H9 (cell line): Measurements from ENCODE around the gene ELOVL6. TPM values are rescaled to one million over a fixed set of nuclear protein-coding genes. Genes with fewer than 3 reads are reported as not detected.
A peak's percentile ranks its signal among the peaks of the same experiment; 100 is the strongest.

Source experiments
- DNase-seq: peaks from one replicate; pipeline ENCODE4 v3.0.0-alpha.2; 2017
- H2AFZ ChIP-seq: one replicate; pipeline ENCODE4 v1.6.1; 2013; ENCODE audit warnings: mild to moderate bottlenecking, low read length, control low read depth, moderate library complexity
- H2AK5ac ChIP-seq: 2 replicates; pipeline ENCODE4 v1.6.1; 2013; ENCODE audit warnings: low read length, control low read depth, mixed read lengths; ENCODE audit not compliant: insufficient read length
- H2BK120ac ChIP-seq: one replicate; pipeline ENCODE4 v1.6.1; 2013; ENCODE audit warnings: low read depth, mild to moderate bottlenecking, low read length, control low read depth, inconsistent platforms; ENCODE audit not compliant: poor library complexity, severe bottlenecking
- H2BK12ac ChIP-seq: 2 replicates; pipeline ENCODE4 v1.6.1; 2013; ENCODE audit warnings: low read length, control low read depth, mixed read lengths, low read depth; ENCODE audit not compliant: insufficient read length
- H2BK15ac ChIP-seq: 2 replicates; pipeline ENCODE4 v1.6.1; 2013; ENCODE audit warnings: low read depth, low read length, control low read depth
- H2BK20ac ChIP-seq: one replicate; pipeline ENCODE4 v1.6.1; 2013; ENCODE audit warnings: low read depth, mild to moderate bottlenecking, low read length, control low read depth, inconsistent platforms; ENCODE audit not compliant: poor library complexity, severe bottlenecking
- H2BK5ac ChIP-seq: 2 replicates; pipeline ENCODE4 v1.6.1; 2013; ENCODE audit warnings: low read length, control low read depth, mixed read lengths; ENCODE audit not compliant: insufficient read length
- H3K14ac ChIP-seq: 2 replicates; pipeline ENCODE4 v1.6.1; 2013; ENCODE audit warnings: low read length, control low read depth; ENCODE audit not compliant: insufficient read depth
- H3K18ac ChIP-seq: 2 replicates; pipeline ENCODE4 v1.6.1; 2013; ENCODE audit warnings: low read depth, mild to moderate bottlenecking, mixed read lengths, low read length, control low read depth; ENCODE audit not compliant: insufficient read length
- H3K23ac ChIP-seq: 2 replicates; pipeline ENCODE4 v1.6.1; 2013; ENCODE audit warnings: low read length, control low read depth, mixed read lengths, low read depth; ENCODE audit not compliant: insufficient read length
- H3K23me2 ChIP-seq: 2 replicates; pipeline ENCODE4 v1.6.1; 2013; ENCODE audit warnings: low read depth, mild to moderate bottlenecking, mixed read lengths, low read length, control low read depth; ENCODE audit not compliant: insufficient read length, poor library complexity, severe bottlenecking
- H3K27ac ChIP-seq: 2 replicates; pipeline ENCODE4 v1.5.1; 2013; ENCODE audit warnings: low read length, control low read depth, mixed read lengths, low read depth; ENCODE audit not compliant: insufficient read length
- H3K27me3 ChIP-seq: 2 replicates; pipeline ENCODE4 v1.6.1; 2013; ENCODE audit warnings: low read length, control low read depth, inconsistent platforms; ENCODE audit not compliant: insufficient read depth
- H3K4ac ChIP-seq: 2 replicates; pipeline ENCODE4 v1.6.1; 2013; ENCODE audit warnings: low read depth, mild to moderate bottlenecking, control low read depth, inconsistent platforms, low read length, moderate library complexity
- H3K4me1 ChIP-seq: 2 replicates; pipeline ENCODE4 v1.6.1; 2013; ENCODE audit warnings: low read length, control low read depth, inconsistent platforms; ENCODE audit not compliant: insufficient read depth
- H3K4me2 ChIP-seq: 2 replicates; pipeline ENCODE4 v1.6.1; 2013; ENCODE audit warnings: low read length, control low read depth, mixed read lengths; ENCODE audit not compliant: insufficient read length, insufficient read depth
- H3K56ac ChIP-seq: 2 replicates; pipeline ENCODE4 v1.6.1; 2013; ENCODE audit warnings: low read depth, mild to moderate bottlenecking, mixed read lengths, low read length, control low read depth; ENCODE audit not compliant: insufficient read length
- H3K79me1 ChIP-seq: 2 replicates; pipeline ENCODE4 v1.6.1; 2013; ENCODE audit warnings: low read depth, mild to moderate bottlenecking, moderate library complexity, low read length, control low read depth, inconsistent platforms; ENCODE audit not compliant: insufficient read depth, poor library complexity, severe bottlenecking
- H3K79me2 ChIP-seq: 2 replicates; pipeline ENCODE4 v1.6.1; 2013; ENCODE audit warnings: low read length, control low read depth, inconsistent platforms; ENCODE audit not compliant: insufficient read depth
- H3K9ac ChIP-seq: 2 replicates; pipeline ENCODE4 v1.6.1; 2013; ENCODE audit warnings: low read length, control low read depth, mixed read lengths; ENCODE audit not compliant: insufficient read length; ENCODE audit errors: extremely low read depth
- H3K9me3 ChIP-seq: one replicate; pipeline ENCODE4 v1.6.1; 2013; ENCODE audit warnings: low read depth, low read length, inconsistent platforms; ENCODE audit not compliant: control insufficient read depth
- H3T11ph ChIP-seq: one replicate; pipeline ENCODE4 v1.6.1; 2013; ENCODE audit warnings: mild to moderate bottlenecking, low read length, control low read depth, inconsistent platforms
- H4K20me1 ChIP-seq: one replicate; pipeline ENCODE4 v1.6.1; 2013; ENCODE audit not compliant: control insufficient read depth, insufficient read length, insufficient read depth
- H4K5ac ChIP-seq: 2 replicates; pipeline ENCODE4 v1.6.1; 2013; ENCODE audit warnings: low read depth, mild to moderate bottlenecking, mixed read lengths, low read length, control low read depth; ENCODE audit not compliant: insufficient read length
- H4K8ac ChIP-seq: replicated peaks from 2 replicates; pipeline ENCODE4 v1.6.1; 2013; ENCODE audit warnings: low read length, control low read depth, mixed read lengths, low read depth; ENCODE audit not compliant: insufficient read length
- H4K91ac ChIP-seq: 2 replicates; pipeline ENCODE4 v1.6.1; 2013; ENCODE audit warnings: low read depth, mild to moderate bottlenecking, moderate library complexity, mixed read lengths, low read length, control low read depth; ENCODE audit not compliant: insufficient read length
- H3K27ac Mint-ChIP-seq, 3 experiments: 2 replicates in 2 of 3; 3 replicates in 1 of 3; pipeline ENCODE4 v1.8.0; 2020 to 2021; ENCODE audit warnings: mixed read lengths in 3 of 3, mild to moderate bottlenecking in 1 of 3, moderate library complexity in 1 of 3
- H3K27me3 Mint-ChIP-seq: 2 replicates; pipeline ENCODE4 v1.8.0; 2021; ENCODE audit warnings: low read depth, mild to moderate bottlenecking, moderate library complexity, mixed read lengths
- H3K36me3 Mint-ChIP-seq, 3 experiments: 2 replicates in 2 of 3; 3 replicates in 1 of 3; pipeline ENCODE4 v1.8.0; 2020 to 2021; ENCODE audit warnings: low read depth in 3 of 3, mixed read lengths in 3 of 3; ENCODE audit not compliant: insufficient read depth in 1 of 3
- H3K4me1 Mint-ChIP-seq, 2 experiments: 2 replicates each; pipeline ENCODE4 v1.8.0; 2020; ENCODE audit warnings: mixed read lengths in 2 of 2
- H3K4me3 Mint-ChIP-seq, 2 experiments: 2 replicates in 1 of 2; 3 replicates in 1 of 2; pipeline ENCODE4 v1.8.0; 2020 to 2021; ENCODE audit warnings: mild to moderate bottlenecking in 2 of 2, mixed read lengths in 2 of 2, moderate library complexity in 1 of 2
- H3K9me3 Mint-ChIP-seq, 2 experiments: 2 replicates in 1 of 2; 3 replicates in 1 of 2; pipeline ENCODE4 v1.8.0; 2020; ENCODE audit warnings: mild to moderate bottlenecking in 2 of 2, mixed read lengths in 2 of 2, moderate library complexity in 1 of 2
- WGBS: extraction: QIAGEN DNeasy Blood & Tissue Kit; methylation state at CpG from one replicate; pipeline ENCODE4 v1.1.7; 2013; ENCODE audit warnings: missing lambda C conversion rate, low lambda C conversion rate, mixed read lengths; ENCODE audit not compliant: insufficient read length; ENCODE audit errors: extremely low coverage; 5-methylcytosine and 5-hydroxymethylcytosine counted together
- total RNA-seq: library from RNA; stranded (reverse); gene quantifications from 2 replicates; pipeline ENCODE4 v1.2.1, GENCODE V29; 2021
- TF ChIP-seq, protein P1 (sequence below): fragments of 200-600 bp; sonication (generic); conservative IDR thresholded peaks from 3 replicates; pipeline ENCODE4 v1.8.0; 2021; ENCODE audit warnings: antibody characterized with exemption, mild to moderate bottlenecking

ELOVL6 gene
- total RNA-seq, 1 experiment from 2014 or later = 64.6 TPM

DNA sequence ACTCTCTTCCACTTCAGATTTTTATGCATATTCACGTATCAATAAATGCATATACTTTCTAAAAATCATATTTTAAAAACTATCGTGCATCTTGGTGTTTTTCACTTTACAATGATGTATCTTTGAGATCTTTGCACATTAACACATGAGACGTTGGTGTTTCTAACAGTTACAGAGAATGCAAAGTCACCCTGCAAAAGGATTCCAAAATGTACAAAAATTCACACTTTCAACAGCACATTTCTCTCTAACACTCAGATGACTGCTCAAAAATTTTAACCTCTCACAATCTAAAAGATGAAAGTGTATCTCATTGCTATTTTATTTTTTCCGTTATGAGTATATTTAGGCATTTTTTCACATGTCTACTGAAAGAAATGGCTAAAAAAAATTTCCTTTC is 38.9 kb downstream of the ELOVL6 start:
- TF ChIP-seq, protein P1, sequence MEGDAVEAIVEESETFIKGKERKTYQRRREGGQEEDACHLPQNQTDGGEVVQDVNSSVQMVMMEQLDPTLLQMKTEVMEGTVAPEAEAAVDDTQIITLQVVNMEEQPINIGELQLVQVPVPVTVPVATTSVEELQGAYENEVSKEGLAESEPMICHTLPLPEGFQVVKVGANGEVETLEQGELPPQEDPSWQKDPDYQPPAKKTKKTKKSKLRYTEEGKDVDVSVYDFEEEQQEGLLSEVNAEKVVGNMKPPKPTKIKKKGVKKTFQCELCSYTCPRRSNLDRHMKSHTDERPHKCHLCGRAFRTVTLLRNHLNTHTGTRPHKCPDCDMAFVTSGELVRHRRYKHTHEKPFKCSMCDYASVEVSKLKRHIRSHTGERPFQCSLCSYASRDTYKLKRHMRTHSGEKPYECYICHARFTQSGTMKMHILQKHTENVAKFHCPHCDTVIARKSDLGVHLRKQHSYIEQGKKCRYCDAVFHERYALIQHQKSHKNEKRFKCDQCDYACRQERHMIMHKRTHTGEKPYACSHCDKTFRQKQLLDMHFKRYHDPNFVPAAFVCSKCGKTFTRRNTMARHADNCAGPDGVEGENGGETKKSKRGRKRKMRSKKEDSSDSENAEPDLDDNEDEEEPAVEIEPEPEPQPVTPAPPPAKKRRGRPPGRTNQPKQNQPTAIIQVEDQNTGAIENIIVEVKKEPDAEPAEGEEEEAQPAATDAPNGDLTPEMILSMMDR = no peak
- Histone ChIP-seq H3K4ac (no peak overlapping the region), H2BK5ac (no peak overlapping the region), H3K23ac (no peak overlapping the region), H2AFZ (no peak overlapping the region), H3K79me2 (peaks cover 6% of the 10 kb centered on the region; the same call in 1 of the 2 replicates), H4K5ac (no peak overlapping the region), H3K79me1 (peaks cover 2% of the 10 kb centered on the region), H3T11ph (no peak overlapping the region), H3K4me2 (no peak overlapping the region), H3K23me2 (no peaks in the 10 kb centered on the region), H3K18ac (no peak overlapping the region), H2BK12ac (no peak overlapping the region), H3K27me3 (no peaks in the 10 kb centered on the region), H4K8ac (no peak overlapping the region), H4K20me1 (no peaks in the 10 kb centered on the region), H3K4me1 (no peaks in the 10 kb centered on the region), H3K56ac (no peak overlapping the region), H3K9ac (no peak overlapping the region), H2BK120ac (no peak overlapping the region), H3K27ac (no peak overlapping the region), H2BK15ac (no peak overlapping the region), H3K14ac (no peak overlapping the region), H2BK20ac (no peak overlapping the region), H2AK5ac (no peak overlapping the region), H4K91ac (no peak overlapping the region), H3K9me3 (no peaks in the 10 kb centered on the region)
- Mint-ChIP-seq H3K27ac (peak overlapping the region in 1 of 3 experiments; percentile 78; a peak in 1 of 7 replicates), H3K27me3 (no peaks in the 10 kb centered on the region), H3K4me3 (no peak overlapping the region), H3K4me1 (no peaks in the 10 kb centered on the region; a peak in 1 of 4 replicates), H3K9me3 (no peaks in the 10 kb centered on the region), H3K36me3 (peaks cover 0 to 13% (median 0%) of the 10 kb centered on the region in 3 experiments; a peak in 2 of 7 replicates)
- no peak for DNase-seq
- no CpG with 5 or more reads among the region's 4 CpGs for WGBS
